WTC11 (cell line): ENCODE results near the gene ANO7. TPM values are rescaled to one million over a fixed set of nuclear protein-coding genes. Genes with fewer than 3 reads are reported as not detected.

Experiments used
- CBFB ChIP-seq: sonication (generic); formaldehyde crosslinking; IDR thresholded peaks from 2 replicates; pipeline ENCODE4 v1.8.1; 2022; ENCODE audit warnings: mild to moderate bottlenecking, low read depth, missing genetic modification reagents
- EMX1 ChIP-seq: fragments of 250-450 bp; sonication (Bioruptor Pico); IDR thresholded peaks from 2 replicates; pipeline ENCODE4 v1.8.0; 2021; ENCODE audit warnings: mild to moderate bottlenecking
- FOXK1 ChIP-seq: sonication (generic); formaldehyde crosslinking; IDR thresholded peaks from 2 replicates; pipeline ENCODE4 v1.8.0; 2022; ENCODE audit warnings: mild to moderate bottlenecking, moderate library complexity, missing genetic modification reagents
- GABPB1 ChIP-seq: sonication (generic); formaldehyde crosslinking; IDR thresholded peaks from 2 replicates; pipeline ENCODE4 v1.8.1; 2023; ENCODE audit warnings: mild to moderate bottlenecking, missing genetic modification reagents
- GRHL2 ChIP-seq: fragments of 250-450 bp; sonication (Bioruptor Pico); IDR thresholded peaks from 2 replicates; pipeline ENCODE4 v1.8.0; 2022; ENCODE audit warnings: mild to moderate bottlenecking, moderate library complexity; ENCODE audit not compliant: insufficient replicate concordance, severe bottlenecking
- HMGA2 ChIP-seq: fragments of 250-450 bp; sonication (Bioruptor Pico); IDR thresholded peaks from 2 replicates; pipeline ENCODE4 v1.4.0; 2021; ENCODE audit warnings: mild to moderate bottlenecking, moderate library complexity
- IRF2 ChIP-seq: sonication (generic); formaldehyde crosslinking; IDR thresholded peaks from 2 replicates; pipeline ENCODE4 v1.8.0; 2022; ENCODE audit warnings: low read depth, missing genetic modification reagents, borderline replicate concordance
- PRRX2 ChIP-seq: fragments of 250-450 bp; sonication (Bioruptor Pico); IDR thresholded peaks from 2 replicates; pipeline ENCODE4 v1.8.0; 2021; ENCODE audit warnings: mild to moderate bottlenecking
- RELA ChIP-seq: sonication (generic); formaldehyde crosslinking; IDR thresholded peaks from 2 replicates; pipeline ENCODE4 v1.8.1; 2022; ENCODE audit warnings: missing genetic modification reagents, mild to moderate bottlenecking, borderline replicate concordance
- SMAD3 ChIP-seq: sonication (generic); formaldehyde crosslinking; IDR thresholded peaks from 2 replicates; pipeline ENCODE4 v1.8.0; 2022; ENCODE audit warnings: missing genetic modification reagents, mild to moderate bottlenecking, borderline replicate concordance
- SP1 ChIP-seq: sonication (generic); formaldehyde crosslinking; conservative IDR thresholded peaks from 2 replicates; pipeline ENCODE4 v1.8.1; 2022; ENCODE audit warnings: missing genetic modification reagents
- ZBTB21 ChIP-seq: sonication (generic); formaldehyde crosslinking; IDR thresholded peaks from 2 replicates; pipeline ENCODE4 v1.8.1; 2023; ENCODE audit warnings: mild to moderate bottlenecking, missing genetic modification reagents, borderline replicate concordance
- ZNF121 ChIP-seq: sonication (generic); formaldehyde crosslinking; IDR thresholded peaks from 2 replicates; pipeline ENCODE4 v1.8.0; 2023; ENCODE audit warnings: missing genetic modification reagents
- ZNF138 ChIP-seq: sonication (generic); formaldehyde crosslinking; conservative IDR thresholded peaks from 2 replicates; pipeline ENCODE4 v1.8.1; 2022; ENCODE audit warnings: mild to moderate bottlenecking, moderate library complexity, missing genetic modification reagents
- ZNF263 ChIP-seq: sonication (generic); formaldehyde crosslinking; IDR thresholded peaks from 2 replicates; pipeline ENCODE4 v1.8.1; 2022; ENCODE audit warnings: low read depth, mild to moderate bottlenecking, moderate library complexity, missing genetic modification reagents
- ZNF532 ChIP-seq: fragments of 250-450 bp; sonication (Bioruptor Pico); IDR thresholded peaks from 2 replicates; pipeline ENCODE4 v1.9.0; 2021; ENCODE audit warnings: mild to moderate bottlenecking, borderline replicate concordance
- total RNA-seq: library from RNA; stranded (reverse); gene quantifications from 3 replicates; pipeline ENCODE4 v1.2.3, GENCODE V29; 2021
- TF ChIP-seq, protein P1 (sequence below): sonication (generic); formaldehyde crosslinking; IDR thresholded peaks from 2 replicates; pipeline ENCODE4 v1.8.1; 2023; ENCODE audit warnings: mild to moderate bottlenecking, missing genetic modification reagents, moderate library complexity
- TF ChIP-seq, protein P2 (sequence below): fragments of 250-450 bp; sonication (Bioruptor Pico); IDR thresholded peaks from 2 replicates; pipeline ENCODE4 v1.9.0; 2021; ENCODE audit warnings: moderate library complexity, mild to moderate bottlenecking, inconsistent platforms, borderline replicate concordance
- TF ChIP-seq, protein P3 (sequence below): fragments of 250-450 bp; sonication (Bioruptor Pico); IDR thresholded peaks from 2 replicates; pipeline ENCODE4 v1.9.0; 2021; ENCODE audit warnings: mild to moderate bottlenecking
- TF ChIP-seq, protein P4 (sequence below): sonication (generic); formaldehyde crosslinking; IDR thresholded peaks from 2 replicates; pipeline ENCODE4 v1.8.1; 2022; ENCODE audit warnings: low read depth, missing genetic modification reagents, borderline replicate concordance
- TF ChIP-seq, protein P5 (sequence below): fragments of 250-450 bp; sonication (Bioruptor Pico); conservative IDR thresholded peaks from 2 replicates; pipeline ENCODE4 v1.9.0; 2021; ENCODE audit warnings: mild to moderate bottlenecking

ANO7 gene
- total RNA-seq, 1 experiment from 2014 or later: 8.0 TPM

DNA sequence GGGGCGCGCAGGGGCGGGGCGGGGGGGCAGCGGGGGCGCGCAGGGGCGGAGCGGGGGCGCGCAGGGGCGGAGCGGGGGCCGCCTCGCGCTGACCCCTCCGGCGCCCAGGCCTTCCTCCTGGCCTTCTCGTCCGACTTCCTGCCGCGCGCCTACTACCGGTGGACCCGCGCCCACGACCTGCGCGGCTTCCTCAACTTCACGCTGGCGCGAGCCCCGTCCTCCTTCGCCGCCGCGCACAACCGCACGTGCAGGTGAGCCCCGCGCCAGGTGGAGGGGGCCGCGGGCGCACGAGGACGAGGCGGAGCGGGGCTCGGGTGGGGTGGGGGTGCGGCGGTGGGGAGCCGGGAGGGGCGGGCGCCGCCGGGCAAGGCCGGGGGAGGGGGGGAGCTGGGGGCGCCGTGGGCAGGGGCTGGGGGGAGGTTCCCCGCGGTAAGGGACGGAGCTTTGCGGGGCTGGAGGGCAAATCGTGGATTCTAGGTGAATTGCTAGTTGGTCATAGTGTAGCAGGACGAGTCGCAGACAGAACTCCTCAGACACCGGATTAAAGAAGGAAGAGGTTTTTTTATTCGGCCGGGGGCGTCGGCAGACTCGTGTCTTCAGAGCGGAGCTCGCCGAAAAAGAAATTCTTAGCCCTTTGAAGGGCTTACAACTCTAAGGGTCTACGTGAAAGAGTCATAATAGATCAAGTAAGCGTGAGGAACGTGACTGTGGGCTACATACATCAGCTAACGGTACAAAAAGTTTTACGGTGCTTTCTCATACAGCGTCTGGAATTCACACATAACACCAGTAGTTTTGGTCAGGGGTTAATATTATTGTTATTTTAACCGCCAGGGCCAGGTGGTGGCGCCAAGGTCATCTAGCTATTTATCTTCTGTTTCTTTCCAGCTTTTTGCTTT, 29.9 kb downstream of the ANO7 start (continued):
- no peak for TF ChIP-seq GRHL2
- peak; percentile 64; the same call in 1 of the 2 replicates for TF ChIP-seq SP1 (CRISPR knock-in tag)
- TF ChIP-seq ZNF532 (CRISPR knock-in tag): no peak
- TF ChIP-seq ZNF121 (CRISPR knock-in tag): peak; percentile 51; the same call in 1 of the 2 replicates
- TF ChIP-seq, protein P1, sequence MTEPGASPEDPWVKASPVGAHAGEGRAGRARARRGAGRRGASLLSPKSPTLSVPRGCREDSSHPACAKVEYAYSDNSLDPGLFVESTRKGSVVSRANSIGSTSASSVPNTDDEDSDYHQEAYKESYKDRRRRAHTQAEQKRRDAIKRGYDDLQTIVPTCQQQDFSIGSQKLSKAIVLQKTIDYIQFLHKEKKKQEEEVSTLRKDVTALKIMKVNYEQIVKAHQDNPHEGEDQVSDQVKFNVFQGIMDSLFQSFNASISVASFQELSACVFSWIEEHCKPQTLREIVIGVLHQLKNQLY (CRISPR knock-in tag): no peak
- TF ChIP-seq, protein P2, sequence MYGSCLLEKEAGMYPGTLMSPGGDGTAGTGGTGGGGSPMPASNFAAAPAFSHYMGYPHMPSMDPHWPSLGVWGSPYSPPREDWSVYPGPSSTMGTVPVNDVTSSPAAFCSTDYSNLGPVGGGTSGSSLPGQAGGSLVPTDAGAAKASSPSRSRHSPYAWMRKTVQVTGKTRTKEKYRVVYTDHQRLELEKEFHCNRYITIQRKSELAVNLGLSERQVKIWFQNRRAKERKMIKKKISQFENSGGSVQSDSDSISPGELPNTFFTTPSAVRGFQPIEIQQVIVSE (CRISPR knock-in tag): no peak
- peak; percentile 84 for TF ChIP-seq FOXK1
- no peak for TF ChIP-seq EMX1 (CRISPR knock-in tag)
- 0 out of 2 replicates have a peak, but pooled peaks have one; percentile 80 for TF ChIP-seq ZNF138 (CRISPR knock-in tag)
- TF ChIP-seq HMGA2 (CRISPR knock-in tag): no peak
- peak; percentile 81; the same call in 1 of the 2 replicates for TF ChIP-seq RELA (CRISPR knock-in tag)
- TF ChIP-seq ZBTB21 (CRISPR knock-in tag): peak; percentile 74; the same call in 1 of the 2 replicates
- TF ChIP-seq, protein P3, sequence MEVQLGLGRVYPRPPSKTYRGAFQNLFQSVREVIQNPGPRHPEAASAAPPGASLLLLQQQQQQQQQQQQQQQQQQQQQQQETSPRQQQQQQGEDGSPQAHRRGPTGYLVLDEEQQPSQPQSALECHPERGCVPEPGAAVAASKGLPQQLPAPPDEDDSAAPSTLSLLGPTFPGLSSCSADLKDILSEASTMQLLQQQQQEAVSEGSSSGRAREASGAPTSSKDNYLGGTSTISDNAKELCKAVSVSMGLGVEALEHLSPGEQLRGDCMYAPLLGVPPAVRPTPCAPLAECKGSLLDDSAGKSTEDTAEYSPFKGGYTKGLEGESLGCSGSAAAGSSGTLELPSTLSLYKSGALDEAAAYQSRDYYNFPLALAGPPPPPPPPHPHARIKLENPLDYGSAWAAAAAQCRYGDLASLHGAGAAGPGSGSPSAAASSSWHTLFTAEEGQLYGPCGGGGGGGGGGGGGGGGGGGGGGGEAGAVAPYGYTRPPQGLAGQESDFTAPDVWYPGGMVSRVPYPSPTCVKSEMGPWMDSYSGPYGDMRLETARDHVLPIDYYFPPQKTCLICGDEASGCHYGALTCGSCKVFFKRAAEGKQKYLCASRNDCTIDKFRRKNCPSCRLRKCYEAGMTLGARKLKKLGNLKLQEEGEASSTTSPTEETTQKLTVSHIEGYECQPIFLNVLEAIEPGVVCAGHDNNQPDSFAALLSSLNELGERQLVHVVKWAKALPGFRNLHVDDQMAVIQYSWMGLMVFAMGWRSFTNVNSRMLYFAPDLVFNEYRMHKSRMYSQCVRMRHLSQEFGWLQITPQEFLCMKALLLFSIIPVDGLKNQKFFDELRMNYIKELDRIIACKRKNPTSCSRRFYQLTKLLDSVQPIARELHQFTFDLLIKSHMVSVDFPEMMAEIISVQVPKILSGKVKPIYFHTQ: no peak
- 0 out of 2 replicates have a peak, but pooled peaks have one; percentile 43 for TF ChIP-seq CBFB
- no peak for TF ChIP-seq ZNF263 (CRISPR knock-in tag)
- TF ChIP-seq PRRX2 (CRISPR knock-in tag): no peak
- TF ChIP-seq, protein P4, sequence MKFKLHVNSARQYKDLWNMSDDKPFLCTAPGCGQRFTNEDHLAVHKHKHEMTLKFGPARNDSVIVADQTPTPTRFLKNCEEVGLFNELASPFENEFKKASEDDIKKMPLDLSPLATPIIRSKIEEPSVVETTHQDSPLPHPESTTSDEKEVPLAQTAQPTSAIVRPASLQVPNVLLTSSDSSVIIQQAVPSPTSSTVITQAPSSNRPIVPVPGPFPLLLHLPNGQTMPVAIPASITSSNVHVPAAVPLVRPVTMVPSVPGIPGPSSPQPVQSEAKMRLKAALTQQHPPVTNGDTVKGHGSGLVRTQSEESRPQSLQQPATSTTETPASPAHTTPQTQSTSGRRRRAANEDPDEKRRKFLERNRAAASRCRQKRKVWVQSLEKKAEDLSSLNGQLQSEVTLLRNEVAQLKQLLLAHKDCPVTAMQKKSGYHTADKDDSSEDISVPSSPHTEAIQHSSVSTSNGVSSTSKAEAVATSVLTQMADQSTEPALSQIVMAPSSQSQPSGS (CRISPR knock-in tag): no peak
- peak; percentile 87; the same call in 1 of the 2 replicates for TF ChIP-seq SMAD3
- TF ChIP-seq GABPB1 (CRISPR knock-in tag): peak; percentile 54; the same call in 1 of the 2 replicates
- TF ChIP-seq, protein P5, sequence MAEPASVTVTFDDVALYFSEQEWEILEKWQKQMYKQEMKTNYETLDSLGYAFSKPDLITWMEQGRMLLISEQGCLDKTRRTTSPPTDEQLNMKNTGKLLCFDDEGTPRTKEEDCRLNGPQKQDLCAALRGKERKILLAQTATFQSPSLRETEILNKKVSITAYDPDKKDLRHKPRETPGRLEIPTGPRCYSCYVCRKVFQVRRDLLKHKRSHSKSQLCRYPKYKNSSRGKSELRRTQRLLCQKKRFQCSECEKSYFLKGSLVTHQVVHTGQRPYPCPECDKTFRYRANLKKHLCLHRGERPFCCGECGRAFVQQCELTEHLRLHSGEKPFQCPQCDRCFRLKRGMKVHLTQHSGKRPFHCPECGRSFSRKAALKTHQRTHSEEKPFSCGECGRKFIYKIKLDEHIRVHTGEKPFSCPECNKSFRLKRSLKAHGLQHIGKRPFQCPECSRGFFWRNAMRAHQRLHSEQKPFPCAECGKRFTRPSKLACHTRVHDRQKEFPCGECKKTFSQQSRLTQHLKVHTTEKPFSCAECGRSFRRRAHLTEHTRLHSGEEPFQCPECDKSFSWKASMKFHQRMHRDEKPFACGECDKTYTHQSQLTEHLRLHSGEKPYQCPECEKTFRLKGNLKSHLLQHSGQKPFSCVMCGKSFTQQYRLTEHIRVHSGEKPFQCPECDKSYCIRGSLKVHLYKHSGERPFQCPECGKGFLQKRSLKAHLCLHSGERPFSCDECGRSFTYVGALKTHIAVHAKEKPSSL (CRISPR knock-in tag): no peak
- TF ChIP-seq IRF2 (CRISPR knock-in tag): no peak
